H1 (cell line): ENCODE results near the gene PRR3. TPM values are rescaled to one million over a fixed set of nuclear protein-coding genes. Genes with fewer than 3 reads are reported as not detected.

Experiments
- CTCF ChIA-PET: fragments of 300-600 bp; sonication (Branson Sonifier 250); formaldehyde crosslinking; loops from one replicate; lab custom pipeline; 2021; ENCODE audit not compliant: partially characterized antibody; lab: Charles Lee
- POLR2A ChIA-PET: fragments of 300-600 bp; sonication (Branson Sonifier 250); formaldehyde crosslinking; loops from one replicate; lab custom pipeline; 2021; ENCODE audit warnings: inconsistent platforms; ENCODE audit not compliant: partially characterized antibody; lab: Charles Lee
- DNase-seq, 2 experiments: peaks; one replicate each; pipeline versions ENCODE4 v3.0.0 to v3.0.0-alpha.2; 2010 to 2022; ENCODE audit warnings: low spot score in 2 of 2, low read depth in 1 of 2, mixed read lengths in 1 of 2
- FAIRE-seq: peaks from 2 replicates; lab custom pipeline; 2011; peaks lifted over from hg19 to GRCh38; lab: Jason Lieb, UNC
- H2AFZ ChIP-seq: 2 replicates; pipeline ENCODE4 v1.8.1; 2012; ENCODE audit warnings: low read length, inconsistent platforms
- H2AK5ac ChIP-seq: 2 replicates; pipeline ENCODE4 v1.6.1; 2013; ENCODE audit warnings: low read depth, low read length
- H2BK120ac ChIP-seq: replicated peaks from 2 replicates; pipeline ENCODE3; 2013; ENCODE audit warnings: low read depth, low read length, inconsistent platforms
- H2BK12ac ChIP-seq: 2 replicates; pipeline ENCODE4 v1.6.1; 2013; ENCODE audit warnings: low read depth, low read length
- H2BK15ac ChIP-seq: 2 replicates; pipeline ENCODE4 v1.6.1; 2013; ENCODE audit warnings: low read length
- H2BK20ac ChIP-seq: 2 replicates; pipeline ENCODE4 v1.6.1; 2013; ENCODE audit warnings: low read length
- H2BK5ac ChIP-seq: 2 replicates; pipeline ENCODE4 v1.6.1; 2013; ENCODE audit warnings: low read depth, low read length
- H3K14ac ChIP-seq: 2 replicates; pipeline ENCODE4 v1.6.1; 2013; ENCODE audit warnings: inconsistent platforms; ENCODE audit not compliant: insufficient read length
- H3K18ac ChIP-seq: 2 replicates; pipeline ENCODE4 v1.6.1; 2013; ENCODE audit warnings: low read length; ENCODE audit errors: extremely low read depth
- H3K23ac ChIP-seq: 2 replicates; pipeline ENCODE4 v1.6.1; 2013; ENCODE audit warnings: inconsistent platforms; ENCODE audit not compliant: insufficient read length
- H3K23me2 ChIP-seq: 2 replicates; pipeline ENCODE4 v1.6.1; 2013; ENCODE audit warnings: low read depth, low read length
- H3K27ac ChIP-seq: 2 replicates; pipeline ENCODE4 v1.6.1; 2011; ENCODE audit warnings: low read depth, low read length, inconsistent platforms
- H3K27me3 ChIP-seq, 4 experiments: replicated peaks in 1 of 4; 1 replicate in 1 of 4; 2 replicates in 3 of 4; pipeline versions ENCODE4 v1.6.1 to v1.8.1; 2011 to 2013; ENCODE audit warnings: low read length in 3 of 4, mild to moderate bottlenecking in 3 of 4, inconsistent platforms in 2 of 4, mixed read lengths in 2 of 4, moderate library complexity in 1 of 4; ENCODE audit not compliant: control insufficient read depth in 3 of 4, insufficient read depth in 3 of 4; ENCODE audit errors: extremely low read depth in 1 of 4
- H3K36me3 ChIP-seq, 4 experiments: 2 replicates each; pipeline versions ENCODE4 v1.6.1 to v1.8.1; 2011 to 2013; ENCODE audit warnings: mild to moderate bottlenecking in 4 of 4, low read length in 3 of 4, moderate library complexity in 2 of 4, control low read depth in 1 of 4, inconsistent platforms in 1 of 4; ENCODE audit not compliant: insufficient read depth in 4 of 4, control insufficient read depth in 2 of 4
- H3K4ac ChIP-seq: replicated peaks from 2 replicates; pipeline ENCODE3; 2013; ENCODE audit warnings: low read length, low read depth, mixed read lengths, inconsistent platforms; ENCODE audit not compliant: insufficient read length
- H3K4me1 ChIP-seq, 4 experiments: replicated peaks in 1 of 4; 1 replicate in 1 of 4; 2 replicates in 3 of 4; pipeline versions ENCODE4 v1.6.1 to v1.8.1; 2011 to 2013; ENCODE audit warnings: low read length in 3 of 4, inconsistent platforms in 2 of 4, mixed read lengths in 1 of 4; ENCODE audit not compliant: insufficient read depth in 4 of 4, control insufficient read depth in 3 of 4
- H3K4me2 ChIP-seq, 2 experiments: 2 replicates each; pipeline versions ENCODE4 v1.6.1 to v1.8.1; 2011 to 2013; ENCODE audit warnings: low read depth in 2 of 2, low read length in 2 of 2, control low read depth in 1 of 2, inconsistent platforms in 1 of 2, mild to moderate bottlenecking in 1 of 2; ENCODE audit not compliant: insufficient read depth in 1 of 2
- H3K4me3 ChIP-seq, 4 experiments: fragments of 200-600, 300-600 bp in 1 of 4; sonication (generic), shearing (Covaris generic), sonication (Bioruptor Twin) in 1 of 4; 2 replicates each; pipeline versions ENCODE4 v1.5.1 to v1.8.1; 2011 to 2016; ENCODE audit warnings: low read length in 4 of 4, low read depth in 3 of 4, control low read depth in 2 of 4, inconsistent platforms in 2 of 4, mild to moderate bottlenecking in 2 of 4, mixed read lengths in 1 of 4, moderate library complexity in 1 of 4; ENCODE audit not compliant: insufficient read depth in 2 of 4; ENCODE audit errors: extremely low read depth in 1 of 4
- H3K56ac ChIP-seq: replicated peaks from 2 replicates; pipeline ENCODE3; 2013; ENCODE audit warnings: low read depth, mild to moderate bottlenecking, mixed read lengths, low read length, inconsistent platforms; ENCODE audit not compliant: insufficient read length
- H3K79me1 ChIP-seq: 2 replicates; pipeline ENCODE4 v1.6.1; 2013; ENCODE audit warnings: low read depth, low read length, control low read depth
- H3K79me2 ChIP-seq, 2 experiments: 2 replicates each; pipeline versions ENCODE4 v1.6.1 to v1.8.1; 2012 to 2013; ENCODE audit warnings: low read length in 2 of 2, mild to moderate bottlenecking in 2 of 2, inconsistent platforms in 1 of 2; ENCODE audit not compliant: insufficient read depth in 2 of 2, control insufficient read depth in 1 of 2
- H3K9ac ChIP-seq, 4 experiments: replicated peaks in 1 of 4; 1 replicate in 1 of 4; 2 replicates in 3 of 4; pipeline versions ENCODE4 v1.6.1 to v1.8.1; 2011 to 2013; ENCODE audit warnings: low read depth in 3 of 4, low read length in 3 of 4, control low read depth in 2 of 4, mild to moderate bottlenecking in 2 of 4, moderate library complexity in 2 of 4, inconsistent platforms in 1 of 4; ENCODE audit errors: extremely low read depth in 1 of 4
- H3K9me3 ChIP-seq, 2 experiments: 2 replicates each; pipeline versions ENCODE4 v1.6.1 to v1.8.1; 2012 to 2013; ENCODE audit warnings: mild to moderate bottlenecking in 2 of 2, moderate library complexity in 2 of 2, control low read depth in 1 of 2, inconsistent platforms in 1 of 2, low read depth in 1 of 2, low read length in 1 of 2, mixed read lengths in 1 of 2; ENCODE audit not compliant: insufficient read depth in 2 of 2
- H4K20me1 ChIP-seq, 2 experiments: replicated peaks in 1 of 2; 2 replicates each; pipeline versions ENCODE3 to v1.8.1; 2011 to 2013; ENCODE audit warnings: inconsistent platforms in 2 of 2, low read length in 2 of 2, mild to moderate bottlenecking in 1 of 2; ENCODE audit not compliant: insufficient read depth in 2 of 2, control insufficient read depth in 1 of 2
- H4K5ac ChIP-seq: 2 replicates; pipeline ENCODE4 v1.6.1; 2013; ENCODE audit warnings: low read length, low read depth, mixed read lengths, inconsistent platforms; ENCODE audit not compliant: insufficient read length
- H4K8ac ChIP-seq: 2 replicates; pipeline ENCODE4 v1.8.0; 2013; ENCODE audit warnings: mild to moderate bottlenecking, moderate library complexity, low read length, inconsistent platforms; ENCODE audit not compliant: insufficient read depth; ENCODE audit errors: extremely low read depth
- H4K91ac ChIP-seq: replicated peaks from 2 replicates; pipeline ENCODE3; 2013; ENCODE audit warnings: low read length, mixed read lengths, inconsistent platforms; ENCODE audit not compliant: insufficient read length
- SIN3A ChIP-seq, 2 experiments: IDR thresholded peaks in 1 of 2; conservative IDR thresholded peaks in 1 of 2; 2 replicates each; pipeline ENCODE4 v1.6.1; 2011 to 2012; ENCODE audit warnings: low read length in 2 of 2, improper control_type of control experiment in 1 of 2, low read depth in 1 of 2, mild to moderate bottlenecking in 1 of 2
- WGBS, 2 experiments: shearing (Covaris generic) in 1 of 2; methylation state at CpG; one replicate each; pipeline versions ENCODE4 v1.1.6 to v1.1.7; 2013 to 2015; ENCODE audit warnings: low lambda C conversion rate in 2 of 2, mixed read lengths in 2 of 2, inconsistent platforms in 1 of 2, low coverage in 1 of 2, missing lambda C conversion rate in 1 of 2; ENCODE audit not compliant: insufficient replicate concordance in 2 of 2, insufficient coverage in 1 of 2, insufficient read length in 1 of 2; ENCODE audit errors: extremely low coverage in 1 of 2, missing lambda C conversion rate in 1 of 2; 5-methylcytosine and 5-hydroxymethylcytosine counted together
- polyA plus RNA-seq, 7 experiments: library from polyadenylated mRNA; depleted of rRNA in 3 of 7; stranded (reverse) in 5 of 7; unstranded in 2 of 7; fragments of >200 nt in 5 of 7; fragments of 200-250 nt in 2 of 7; gene quantifications; 1 replicate in 5 of 7; 2 replicates in 1 of 7; 4 replicates in 1 of 7; pipeline versions ENCODE4 v1.2.1 to v1.2.3, GENCODE V29; 2011 to 2013; ENCODE audit warnings: missing spikeins in 2 of 7, mixed read lengths in 2 of 7
- total RNA-seq: library from RNA; stranded (reverse); fragmentation: NEBNext Ultra II Directional; extraction: Animal tissue kit (Norgen Biotek cat#: 25700); gene quantifications from 2 replicates; pipeline ENCODE4 v1.2.1, GENCODE V29; 2021
- TF ChIP-seq, protein P1 (sequence below): IDR thresholded peaks from 2 replicates; pipeline ENCODE4 v1.6.1; 2012; ENCODE audit warnings: inconsistent platforms

PRR3 gene
- total and polyA plus RNA-seq, 2 of the 8 experiments (the other 6 are each of a cell fraction or from before 2014, with no cell fraction given) = 10.5 to 24.2 TPM

DNA sequence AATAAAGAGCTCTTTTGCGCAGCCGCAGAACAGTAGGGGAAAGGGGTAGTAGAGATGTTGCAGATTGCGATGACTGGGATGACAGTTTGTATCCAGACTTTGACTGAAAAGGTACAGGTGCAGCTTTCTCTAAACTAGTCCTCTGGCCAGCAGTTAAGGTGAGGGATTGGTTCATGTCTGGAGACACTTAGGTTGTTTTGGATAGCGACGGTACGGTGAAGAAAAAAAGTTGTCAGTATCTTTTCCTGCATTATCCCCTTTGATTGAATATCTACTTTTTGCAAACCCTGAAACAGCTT, 537 bp downstream of the PRR3 start:
- no peak overlapping the region for H3K18ac ChIP-seq
- H3K4me1 ChIP-seq = peaks cover 0 to 3% (median 1%) of the 10 kb centered on the region in 4 experiments; a peak in 1 of 7 replicates
- no peak overlapping the region for H3K14ac ChIP-seq
- no peak overlapping the region for H3K23ac ChIP-seq
- FAIRE-seq (no peak), DNase-seq (no peak)
- ChIA-PET POLR2A (interaction anchor here (0.6 to 5.4 kb wide), 14 partner anchors 8 to 171 kb away, joined by 3 to 68 read pairs (median 6); partner anchors contain the start of genes ABCF1, MRPS18B and PPP1R10), CTCF (interaction anchor here (1.0 to 6.4 kb wide), 3 partner anchors 9 to 530 kb away, joined by 3 to 76 read pairs (median 4); no protein-coding TSS in a partner anchor)
- 7% methylated on average over 6 of the region's 6 CpGs; no CpG with 5 or more reads in 1 of the 2 experiments for WGBS, 2 experiments
- peak overlapping the region; percentile 99 for H2BK5ac ChIP-seq
- H4K20me1 ChIP-seq = peaks cover 3 to 13% of the 10 kb centered on the region in 2 experiments
- peak overlapping the region; percentile 70 to 93 (median 90) for H3K9ac ChIP-seq
- H3K4me2 ChIP-seq = peak overlapping the region; percentile 92 to 99
- no peak overlapping the region for H2AK5ac ChIP-seq
- 0 out of 2 replicates have a peak, but pooled peaks cover 8% of the 10 kb centered on the region for H3K79me1 ChIP-seq
- no peak overlapping the region for H3K56ac ChIP-seq
- H2BK20ac ChIP-seq = no peak overlapping the region
- peaks cover 7 to 29% (median 19%) of the 10 kb centered on the region in 4 experiments for H3K36me3 ChIP-seq
- peaks cover 16% of the 10 kb centered on the region for H3K23me2 ChIP-seq
- peaks cover 3 to 34% of the 10 kb centered on the region in 2 experiments for H3K79me2 ChIP-seq
- H3K27me3 ChIP-seq = no peaks in the 10 kb centered on the region
- H4K8ac ChIP-seq = peak overlapping the region; percentile 97; the same call in 1 of the 2 replicates
- H3K27ac ChIP-seq = peak overlapping the region; percentile 93
- H3K4ac ChIP-seq = no peak overlapping the region
- no peaks in the 10 kb centered on the region for H3K9me3 ChIP-seq
- H2BK15ac ChIP-seq = no peak overlapping the region
- no peak overlapping the region for H4K91ac ChIP-seq
- no peak overlapping the region for H4K5ac ChIP-seq
- H2BK12ac ChIP-seq = no peak overlapping the region
- no peak overlapping the region for H2AFZ ChIP-seq
- TF ChIP-seq, protein P1, sequence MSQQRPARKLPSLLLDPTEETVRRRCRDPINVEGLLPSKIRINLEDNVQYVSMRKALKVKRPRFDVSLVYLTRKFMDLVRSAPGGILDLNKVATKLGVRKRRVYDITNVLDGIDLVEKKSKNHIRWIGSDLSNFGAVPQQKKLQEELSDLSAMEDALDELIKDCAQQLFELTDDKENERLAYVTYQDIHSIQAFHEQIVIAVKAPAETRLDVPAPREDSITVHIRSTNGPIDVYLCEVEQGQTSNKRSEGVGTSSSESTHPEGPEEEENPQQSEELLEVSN = no peak
- TF ChIP-seq SIN3A (conservative IDR thresholded peaks at IDR 0.05 in 1 of 2, IDR thresholded peaks at IDR 0.05 in 1 of 2; ENCODE audit: low read depth in 1 of 2, low read length in 2 of 2) = 0 out of 4 replicates have a peak, but pooled peaks of 1 of the 2 experiments have one; percentile 42
- H3K4me3 ChIP-seq = peak overlapping the region; percentile 76 to 91 (median 89)
- no peak overlapping the region for H2BK120ac ChIP-seq
